ENCODE results near the gene TMEM131L.

The TMEM131L gene

DNA sequence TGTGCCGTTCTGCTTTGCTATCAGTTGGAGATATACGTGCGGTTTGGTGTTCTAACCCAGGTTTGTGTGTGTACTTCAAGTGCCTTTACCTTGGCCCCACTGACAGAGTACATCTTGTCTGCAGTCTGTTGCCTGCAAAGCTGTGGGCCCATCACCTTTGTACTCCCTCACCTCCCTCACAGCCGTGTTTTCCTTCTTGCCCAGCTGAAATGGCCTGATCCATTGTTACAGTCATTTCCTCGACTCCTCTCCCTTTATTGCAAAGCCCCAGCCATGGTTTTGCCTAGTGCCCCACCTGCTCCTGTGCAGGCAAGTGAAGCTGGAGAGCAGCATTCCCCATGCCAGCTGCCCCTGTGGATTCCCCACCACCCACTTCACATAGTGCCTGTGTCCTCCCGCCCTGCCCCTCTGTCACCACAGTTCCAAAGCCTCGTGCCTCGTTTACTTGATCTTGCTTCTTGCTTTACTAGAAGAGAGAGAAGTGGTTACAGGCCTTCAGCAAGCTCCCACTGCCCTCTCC is 162.7 kb downstream of the TMEM131L start:
- TF ChIP-seq, protein P1, sequence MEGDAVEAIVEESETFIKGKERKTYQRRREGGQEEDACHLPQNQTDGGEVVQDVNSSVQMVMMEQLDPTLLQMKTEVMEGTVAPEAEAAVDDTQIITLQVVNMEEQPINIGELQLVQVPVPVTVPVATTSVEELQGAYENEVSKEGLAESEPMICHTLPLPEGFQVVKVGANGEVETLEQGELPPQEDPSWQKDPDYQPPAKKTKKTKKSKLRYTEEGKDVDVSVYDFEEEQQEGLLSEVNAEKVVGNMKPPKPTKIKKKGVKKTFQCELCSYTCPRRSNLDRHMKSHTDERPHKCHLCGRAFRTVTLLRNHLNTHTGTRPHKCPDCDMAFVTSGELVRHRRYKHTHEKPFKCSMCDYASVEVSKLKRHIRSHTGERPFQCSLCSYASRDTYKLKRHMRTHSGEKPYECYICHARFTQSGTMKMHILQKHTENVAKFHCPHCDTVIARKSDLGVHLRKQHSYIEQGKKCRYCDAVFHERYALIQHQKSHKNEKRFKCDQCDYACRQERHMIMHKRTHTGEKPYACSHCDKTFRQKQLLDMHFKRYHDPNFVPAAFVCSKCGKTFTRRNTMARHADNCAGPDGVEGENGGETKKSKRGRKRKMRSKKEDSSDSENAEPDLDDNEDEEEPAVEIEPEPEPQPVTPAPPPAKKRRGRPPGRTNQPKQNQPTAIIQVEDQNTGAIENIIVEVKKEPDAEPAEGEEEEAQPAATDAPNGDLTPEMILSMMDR (IDR thresholded peaks at IDR 0.05) = no peak
- peaks cover 99% of the 10 kb centered on the region for H3K36me3 ChIP-seq
- H3K4me1 ChIP-seq (ENCODE audit: control insufficient read depth in 1 of 2, insufficient read depth in 1 of 2, low read depth in 1 of 2, low read length in 1 of 2) = no peaks in the 10 kb centered on the region
- no peaks in the 10 kb centered on the region for H3K27me3 ChIP-seq
- no peaks in the 10 kb centered on the region for H3K9me3 ChIP-seq
- H3K27ac ChIP-seq = no peak overlapping the region
- no peak overlapping the region for H3K4me3 ChIP-seq (ENCODE audit: low read depth in 1 of 2, low read length in 1 of 2)

- Histone ChIP-seq H3K4me1 (ENCODE audit: control insufficient read depth in 1 of 2, insufficient read depth in 1 of 2, low read depth in 1 of 2, low read length in 1 of 2) (no peaks in the 10 kb centered on the region), H3K4me3 (ENCODE audit: low read depth in 1 of 2, low read length in 1 of 2) (no peak overlapping the region), H3K27ac (no peak overlapping the region), H3K36me3 (peaks cover 100% of the 10 kb centered on the region), H3K9me3 (no peaks in the 10 kb centered on the region), H3K27me3 (no peaks in the 10 kb centered on the region)
- TF ChIP-seq, protein P1 (IDR thresholded peaks at IDR 0.05) = no peak
Measured at GRCh38 chr4:153629776-153630175, 163.6 kb downstream of the TMEM131L start.

DNA sequence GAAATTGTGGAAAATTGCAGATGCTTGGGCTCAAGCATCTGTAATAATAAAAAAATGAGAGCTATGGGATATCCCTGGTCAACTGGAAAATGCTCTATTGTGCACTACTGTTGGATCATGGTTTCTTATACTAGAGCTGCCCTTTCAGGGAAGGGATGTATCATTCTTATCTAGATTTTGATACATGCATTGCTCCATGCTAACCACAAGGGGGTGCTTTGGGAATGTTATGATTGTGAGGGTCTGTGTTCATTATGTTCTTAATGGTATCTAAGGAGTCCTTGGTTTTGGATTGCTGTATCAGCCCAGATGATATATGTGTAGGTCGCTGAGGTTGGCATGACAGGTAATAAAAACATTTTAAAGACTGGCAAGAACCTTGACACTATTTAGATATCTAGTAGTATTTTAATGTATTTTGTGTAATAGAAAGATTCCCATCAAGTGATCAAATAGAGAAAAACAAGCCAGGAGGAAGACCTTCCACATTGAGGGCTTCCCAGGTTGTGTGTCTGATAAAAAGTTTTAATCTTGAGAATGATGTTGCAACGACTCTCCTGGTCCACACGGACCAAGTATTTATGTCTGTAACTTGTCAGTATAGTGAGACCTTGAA is 168.7 kb downstream of the TMEM131L start:
- Histone ChIP-seq H3K27me3 (no peaks in the 10 kb centered on the region), H3K36me3 (peaks cover 83% of the 10 kb centered on the region), H3K27ac (peak overlapping the region; percentile 72), H3K4me3 (ENCODE audit: low read depth in 1 of 2, low read length in 1 of 2) (no peak overlapping the region), H3K4me1 (ENCODE audit: control insufficient read depth in 1 of 2, insufficient read depth in 1 of 2, low read depth in 1 of 2, low read length in 1 of 2) (no peaks in the 10 kb centered on the region), H3K9me3 (no peaks in the 10 kb centered on the region)
- TF ChIP-seq, protein P1 (IDR thresholded peaks at IDR 0.05) = peak; percentile 84

- Histone ChIP-seq H3K27ac (peak overlapping the region; percentile 72), H3K27me3 (no peaks in the 10 kb centered on the region), H3K36me3 (peaks cover 73% of the 10 kb centered on the region), H3K9me3 (no peaks in the 10 kb centered on the region), H3K4me1 (ENCODE audit: control insufficient read depth in 1 of 2, insufficient read depth in 1 of 2, low read depth in 1 of 2, low read length in 1 of 2) (no peaks in the 10 kb centered on the region), H3K4me3 (ENCODE audit: low read depth in 1 of 2, low read length in 1 of 2) (no peak overlapping the region)
- TF ChIP-seq, protein P1 (IDR thresholded peaks at IDR 0.05) = no peak
Measured at GRCh38 chr4:153635846-153636245, 169.7 kb downstream of the TMEM131L start.

GRCh38 chr4:153637201-153637600 is 171.0 kb downstream of the TMEM131L start:
- TF ChIP-seq, protein P1 (IDR thresholded peaks at IDR 0.05) = no peak
- no peak overlapping the region for H3K4me3 ChIP-seq (ENCODE audit: low read depth in 1 of 2, low read length in 1 of 2)
- H3K4me1 ChIP-seq (ENCODE audit: control insufficient read depth in 1 of 2, insufficient read depth in 1 of 2, low read depth in 1 of 2, low read length in 1 of 2) = peaks cover 0 to under 1% of the 10 kb centered on the region in 2 experiments
- H3K9me3 ChIP-seq = no peaks in the 10 kb centered on the region
- peaks cover 59% of the 10 kb centered on the region for H3K36me3 ChIP-seq
- H3K27ac ChIP-seq = peak overlapping the region; percentile 59
- H3K27me3 ChIP-seq = no peaks in the 10 kb centered on the region
